ENCODE data around the gene EN1. TPM values are rescaled to one million over a fixed set of nuclear protein-coding genes. Genes with fewer than 3 reads are reported as not detected.

Gene EN1
- total and polyA plus RNA-seq, 2 of the 13 experiments (the other 11 are each of a cell fraction or from before 2014, with no cell fraction given) = not detected

- TF ChIP-seq ZNF329 (CRISPR knock-in tag; IDR thresholded peaks at IDR 0.05; ENCODE audit: low read depth) = no peak
Measured at GRCh38 chr2:118807668-118808428, 39.6 kb downstream of the EN1 start (continued).

DNA sequence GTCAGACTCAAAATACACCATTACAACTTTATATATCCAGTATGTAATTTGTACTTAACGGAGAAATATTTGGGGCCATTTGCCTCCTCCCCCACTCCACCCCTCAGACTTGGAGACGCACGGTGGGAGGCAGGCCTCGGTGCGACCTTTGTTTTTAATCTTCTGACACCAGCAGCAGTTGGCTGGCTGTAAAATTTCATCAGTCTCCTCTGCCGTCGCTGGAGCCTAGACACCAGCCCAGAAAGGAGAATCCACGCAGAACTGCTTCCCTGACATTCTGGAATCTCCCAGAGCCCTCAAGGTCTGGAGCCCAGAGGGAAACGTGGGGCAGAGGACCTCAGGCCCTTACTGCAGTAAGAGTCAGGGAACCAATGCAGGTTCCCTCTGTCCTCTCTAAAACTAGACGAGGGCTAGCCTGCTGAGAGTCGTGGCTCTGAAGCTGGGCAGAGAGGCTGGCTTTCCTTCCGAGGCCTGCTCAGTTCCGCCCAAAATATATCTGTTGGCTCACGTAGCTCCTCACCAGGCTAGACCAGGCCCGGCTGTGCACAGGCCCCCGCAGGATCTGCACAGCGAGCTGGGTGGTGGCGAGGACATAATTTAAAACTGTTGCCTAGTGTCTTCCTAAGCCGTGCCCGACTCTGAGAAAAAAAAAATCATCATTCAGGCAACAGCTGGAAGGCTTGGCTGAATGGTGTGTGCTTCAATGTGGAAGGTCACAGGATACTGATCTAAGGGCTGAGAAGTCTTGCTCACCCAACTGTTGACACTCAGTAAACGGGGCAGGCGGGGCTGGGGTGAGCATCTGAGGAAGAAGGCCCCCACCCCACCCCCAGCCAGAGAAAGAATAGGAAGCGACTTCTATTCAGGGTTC, 40.4 kb downstream of the EN1 start:
- FAIRE-seq (no peak), DNase-seq (ENCODE audit: low spot score) (no peak), ATAC-seq (peak; percentile 25; the same call in 1 of the 3 replicates)
- Histone ChIP-seq H3K4me3 (replicated peaks in 1 of 3; ENCODE audit: insufficient read depth in 1 of 3, low read depth in 2 of 3, low read length in 3 of 3) (no peak overlapping the region), H3K27me3 (ENCODE audit: control insufficient read depth in 1 of 2, insufficient read depth in 2 of 2, low read length in 2 of 2) (peaks cover 1 to 39% of the 10 kb centered on the region in 2 experiments; a peak in 4 of 5 replicates), H3K9ac (ENCODE audit: insufficient read depth, low read depth, low read length) (no peak overlapping the region), H3K27ac (ENCODE audit: extremely low read length, insufficient read depth, low read length) (no peak overlapping the region), H3K36me3 (replicated peaks in 1 of 2; ENCODE audit: control insufficient read depth in 1 of 2, insufficient read depth in 2 of 2, low read length in 2 of 2) (no peaks in the 10 kb centered on the region), H3K4me1 (ENCODE audit: insufficient read depth, low read length) (no peaks in the 10 kb centered on the region), H3K9me3 (ENCODE audit: low read length) (no peaks in the 10 kb centered on the region), H3K79me2 (ENCODE audit: insufficient read depth, low read length) (no peaks in the 10 kb centered on the region), H4K20me1 (ENCODE audit: insufficient read depth, low read length) (no peaks in the 10 kb centered on the region), H2AFZ (ENCODE audit: low read length) (no peak overlapping the region), H3K4me2 (ENCODE audit: low read depth, low read length) (no peak overlapping the region)
- in situ Hi-C loops (cut with HindIII; ENCODE audit: extremely low pct_ligation_motif_present, low pct_unique_long_range_greater_than_20kb) = no loop called here
- no TSS peak for BruUV-seq (replicated peaks)
- intact Hi-C loops (cut with micrococcal nuclease; ENCODE audit: unreplicated experiment) = no loop called here
- ChIA-PET POLR2A (no interaction called here), CTCF (ENCODE audit: low intra/inter-chr PET ratio, low total read pairs) (no interaction called here)
- 35% methylated on average over 23 of the region's 23 CpGs for WGBS (ENCODE audit: low lambda C conversion rate)
- no peak for TF ChIP-seq ZKSCAN8 (CRISPR knock-in tag; IDR thresholded peaks at IDR 0.05; ENCODE audit: borderline replicate concordance)
- no peak for TF ChIP-seq ZNF343 (CRISPR knock-in tag; IDR thresholded peaks at IDR 0.05)
- TF ChIP-seq SP1 (IDR thresholded peaks at IDR 0.05) = no peak
- no peak for TF ChIP-seq SP1 (CRISPR knock-in tag; IDR thresholded peaks at IDR 0.05)
- no peak for TF ChIP-seq PHB2 (IDR thresholded peaks at IDR 0.05; ENCODE audit: partially characterized antibody)
- TF ChIP-seq SP5 (CRISPR knock-in tag; IDR thresholded peaks at IDR 0.05; ENCODE audit: borderline replicate concordance, low read depth) = no peak
- TF ChIP-seq, protein P1, sequence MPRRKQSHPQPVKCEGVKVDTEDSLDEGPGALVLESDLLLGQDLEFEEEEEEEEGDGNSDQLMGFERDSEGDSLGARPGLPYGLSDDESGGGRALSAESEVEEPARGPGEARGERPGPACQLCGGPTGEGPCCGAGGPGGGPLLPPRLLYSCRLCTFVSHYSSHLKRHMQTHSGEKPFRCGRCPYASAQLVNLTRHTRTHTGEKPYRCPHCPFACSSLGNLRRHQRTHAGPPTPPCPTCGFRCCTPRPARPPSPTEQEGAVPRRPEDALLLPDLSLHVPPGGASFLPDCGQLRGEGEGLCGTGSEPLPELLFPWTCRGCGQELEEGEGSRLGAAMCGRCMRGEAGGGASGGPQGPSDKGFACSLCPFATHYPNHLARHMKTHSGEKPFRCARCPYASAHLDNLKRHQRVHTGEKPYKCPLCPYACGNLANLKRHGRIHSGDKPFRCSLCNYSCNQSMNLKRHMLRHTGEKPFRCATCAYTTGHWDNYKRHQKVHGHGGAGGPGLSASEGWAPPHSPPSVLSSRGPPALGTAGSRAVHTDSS (CRISPR knock-in tag; conservative IDR thresholded peaks at IDR 0.05) = no peak
- TF ChIP-seq THAP7 (CRISPR knock-in tag; IDR thresholded peaks at IDR 0.05) = no peak
- TF ChIP-seq, protein P2, sequence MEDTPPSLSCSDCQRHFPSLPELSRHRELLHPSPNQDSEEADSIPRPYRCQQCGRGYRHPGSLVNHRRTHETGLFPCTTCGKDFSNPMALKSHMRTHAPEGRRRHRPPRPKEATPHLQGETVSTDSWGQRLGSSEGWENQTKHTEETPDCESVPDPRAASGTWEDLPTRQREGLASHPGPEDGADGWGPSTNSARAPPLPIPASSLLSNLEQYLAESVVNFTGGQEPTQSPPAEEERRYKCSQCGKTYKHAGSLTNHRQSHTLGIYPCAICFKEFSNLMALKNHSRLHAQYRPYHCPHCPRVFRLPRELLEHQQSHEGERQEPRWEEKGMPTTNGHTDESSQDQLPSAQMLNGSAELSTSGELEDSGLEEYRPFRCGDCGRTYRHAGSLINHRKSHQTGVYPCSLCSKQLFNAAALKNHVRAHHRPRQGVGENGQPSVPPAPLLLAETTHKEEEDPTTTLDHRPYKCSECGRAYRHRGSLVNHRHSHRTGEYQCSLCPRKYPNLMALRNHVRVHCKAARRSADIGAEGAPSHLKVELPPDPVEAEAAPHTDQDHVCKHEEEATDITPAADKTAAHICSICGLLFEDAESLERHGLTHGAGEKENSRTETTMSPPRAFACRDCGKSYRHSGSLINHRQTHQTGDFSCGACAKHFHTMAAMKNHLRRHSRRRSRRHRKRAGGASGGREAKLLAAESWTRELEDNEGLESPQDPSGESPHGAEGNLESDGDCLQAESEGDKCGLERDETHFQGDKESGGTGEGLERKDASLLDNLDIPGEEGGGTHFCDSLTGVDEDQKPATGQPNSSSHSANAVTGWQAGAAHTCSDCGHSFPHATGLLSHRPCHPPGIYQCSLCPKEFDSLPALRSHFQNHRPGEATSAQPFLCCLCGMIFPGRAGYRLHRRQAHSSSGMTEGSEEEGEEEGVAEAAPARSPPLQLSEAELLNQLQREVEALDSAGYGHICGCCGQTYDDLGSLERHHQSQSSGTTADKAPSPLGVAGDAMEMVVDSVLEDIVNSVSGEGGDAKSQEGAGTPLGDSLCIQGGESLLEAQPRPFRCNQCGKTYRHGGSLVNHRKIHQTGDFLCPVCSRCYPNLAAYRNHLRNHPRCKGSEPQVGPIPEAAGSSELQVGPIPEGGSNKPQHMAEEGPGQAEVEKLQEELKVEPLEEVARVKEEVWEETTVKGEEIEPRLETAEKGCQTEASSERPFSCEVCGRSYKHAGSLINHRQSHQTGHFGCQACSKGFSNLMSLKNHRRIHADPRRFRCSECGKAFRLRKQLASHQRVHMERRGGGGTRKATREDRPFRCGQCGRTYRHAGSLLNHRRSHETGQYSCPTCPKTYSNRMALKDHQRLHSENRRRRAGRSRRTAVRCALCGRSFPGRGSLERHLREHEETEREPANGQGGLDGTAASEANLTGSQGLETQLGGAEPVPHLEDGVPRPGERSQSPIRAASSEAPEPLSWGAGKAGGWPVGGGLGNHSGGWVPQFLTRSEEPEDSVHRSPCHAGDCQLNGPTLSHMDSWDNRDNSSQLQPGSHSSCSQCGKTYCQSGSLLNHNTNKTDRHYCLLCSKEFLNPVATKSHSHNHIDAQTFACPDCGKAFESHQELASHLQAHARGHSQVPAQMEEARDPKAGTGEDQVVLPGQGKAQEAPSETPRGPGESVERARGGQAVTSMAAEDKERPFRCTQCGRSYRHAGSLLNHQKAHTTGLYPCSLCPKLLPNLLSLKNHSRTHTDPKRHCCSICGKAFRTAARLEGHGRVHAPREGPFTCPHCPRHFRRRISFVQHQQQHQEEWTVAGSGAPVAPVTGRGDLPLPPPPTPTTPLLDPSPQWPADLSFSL (CRISPR knock-in tag; IDR thresholded peaks at IDR 0.05) = no peak
- TF ChIP-seq ZFP82 (CRISPR knock-in tag; IDR thresholded peaks at IDR 0.05; ENCODE audit: borderline replicate concordance) = no peak
- TF ChIP-seq ZNF180 (CRISPR knock-in tag; IDR thresholded peaks at IDR 0.05; ENCODE audit: borderline replicate concordance, low read depth) = no peak
